ENCODE data around the gene ITPR3. TPM values are rescaled to one million over a fixed set of nuclear protein-coding genes. Genes with fewer than 3 reads are reported as not detected.

ITPR3 gene
- total RNA-seq, 1 donor from 2014 or later = 43.0 TPM

- no peak overlapping the region for H3K27ac ChIP-seq
- no peak for TF ChIP-seq CTCF (IDR thresholded peaks at IDR 0.05)
- H3K4me3 ChIP-seq = no peak overlapping the region
- intact Hi-C loops (cut with DNase I) = no loop called here
- H3K4me1 ChIP-seq = no peaks in the 10 kb centered on the region
- H3K27me3 ChIP-seq = no peaks in the 10 kb centered on the region
- DNase-seq (ENCODE audit: low spot score in 2 of 2) = no peak
- H3K9me3 ChIP-seq = no peaks in the 10 kb centered on the region
- H3K36me3 ChIP-seq = no peaks in the 10 kb centered on the region
Measured at GRCh38 chr6:33668328-33668727, 47.2 kb downstream of the ITPR3 start.

GRCh38 chr6:33668914-33669313 lies 47.8 kb downstream of the ITPR3 start:
- Histone ChIP-seq H3K36me3 (no peaks in the 10 kb centered on the region), H3K4me1 (no peaks in the 10 kb centered on the region), H3K27me3 (no peaks in the 10 kb centered on the region), H3K27ac (no peak overlapping the region), H3K9me3 (no peaks in the 10 kb centered on the region), H3K4me3 (no peak overlapping the region)
- no peak for TF ChIP-seq CTCF (IDR thresholded peaks at IDR 0.05)
- DNase-seq (ENCODE audit: low spot score in 2 of 2) = no peak
- intact Hi-C loops (cut with DNase I) = no loop called here

- DNase-seq (ENCODE audit: low spot score in 2 of 2) = no peak
- intact Hi-C loops (cut with DNase I) = no loop called here
- no peak for TF ChIP-seq CTCF (IDR thresholded peaks at IDR 0.05)
- no peaks in the 10 kb centered on the region for H3K4me1 ChIP-seq
- no peak overlapping the region for H3K4me3 ChIP-seq
- no peak overlapping the region for H3K27ac ChIP-seq
- no peaks in the 10 kb centered on the region for H3K36me3 ChIP-seq
- H3K27me3 ChIP-seq = no peaks in the 10 kb centered on the region
- H3K9me3 ChIP-seq = no peaks in the 10 kb centered on the region
Measured at GRCh38 chr6:33670086-33670660, 49.1 kb downstream of the ITPR3 start.

GRCh38 chr6:33670971-33671743 lies 50.0 kb downstream of the ITPR3 start:
- Histone ChIP-seq H3K4me3 (no peak overlapping the region), H3K36me3 (no peaks in the 10 kb centered on the region), H3K4me1 (no peaks in the 10 kb centered on the region), H3K9me3 (no peaks in the 10 kb centered on the region), H3K27ac (no peak overlapping the region), H3K27me3 (no peaks in the 10 kb centered on the region)
- intact Hi-C loops (cut with DNase I) = no loop called here
- no peak for DNase-seq (ENCODE audit: low spot score in 2 of 2)
- TF ChIP-seq CTCF (IDR thresholded peaks at IDR 0.05) = no peak

GRCh38 chr6:33671744-33672072 lies 50.6 kb downstream of the ITPR3 start:
- H3K27me3 ChIP-seq = no peaks in the 10 kb centered on the region
- no peaks in the 10 kb centered on the region for H3K9me3 ChIP-seq
- H3K27ac ChIP-seq = no peak overlapping the region
- no peak for TF ChIP-seq CTCF (IDR thresholded peaks at IDR 0.05)
- H3K4me1 ChIP-seq = no peaks in the 10 kb centered on the region
- intact Hi-C loops (cut with DNase I) = no loop called here
- no peak for DNase-seq (ENCODE audit: low spot score in 2 of 2)
- no peaks in the 10 kb centered on the region for H3K36me3 ChIP-seq
- H3K4me3 ChIP-seq = no peak overlapping the region

Data from ascending aorta (tissue), 2 donors.